ENCODE measurements around the gene ST8SIA1.

ST8SIA1 gene

GRCh38 chr12:22230280-22230794, 104.2 kb downstream of the ST8SIA1 start:
- DNase-seq: no peak

- no peak for DNase-seq
Observed at GRCh38 chr12:22229652-22230279, 104.7 kb downstream of the ST8SIA1 start.

- no peak for DNase-seq
Observed at GRCh38 chr12:22228022-22228875, 106.3 kb downstream of the ST8SIA1 start.

- no peak for DNase-seq
Observed at GRCh38 chr12:22223356-22223755, 111.2 kb downstream of the ST8SIA1 start.

- DNase-seq: no peak
Observed at GRCh38 chr12:22217556-22217955, 117.0 kb downstream of the ST8SIA1 start.

- no peak for DNase-seq
Observed at GRCh38 chr12:22215467-22216253, 118.8 kb downstream of the ST8SIA1 start.

- DNase-seq: no peak
Observed at GRCh38 chr12:22211128-22211527, 123.4 kb downstream of the ST8SIA1 start.

GRCh38 chr12:22209422-22209821, 125.1 kb downstream of the ST8SIA1 start:
- DNase-seq: no peak

GRCh38 chr12:22206111-22206728, 128.3 kb downstream of the ST8SIA1 start:
- DNase-seq: no peak

GRCh38 chr12:22204391-22204790, 130.1 kb downstream of the ST8SIA1 start:
- no peak for DNase-seq

GRCh38 chr12:22202847-22203246, 131.7 kb downstream of the ST8SIA1 start:
- DNase-seq: no peak

GRCh38 chr12:22201101-22201500, 133.4 kb downstream of the ST8SIA1 start:
- DNase-seq: no peak

- no peak for DNase-seq
Observed at GRCh38 chr12:22196236-22196635, 138.3 kb downstream of the ST8SIA1 start.

- no peak for DNase-seq
Observed at GRCh38 chr12:22190969-22191368, 143.5 kb downstream of the ST8SIA1 start.

GRCh38 chr12:22188431-22188830, 146.1 kb downstream of the ST8SIA1 start:
- DNase-seq: no peak

GRCh38 chr12:22180705-22181104, 153.8 kb downstream of the ST8SIA1 start:
- no peak for DNase-seq

GRCh38 chr12:22173177-22173576, 161.3 kb downstream of the ST8SIA1 start:
- no peak for DNase-seq

- no peak for DNase-seq
Observed at GRCh38 chr12:22172501-22172900, 162.0 kb downstream of the ST8SIA1 start.

GRCh38 chr12:22169376-22169775, 165.1 kb downstream of the ST8SIA1 start:
- DNase-seq: no peak

GRCh38 chr12:22164139-22164538, 170.4 kb downstream of the ST8SIA1 start:
- DNase-seq: peak; percentile 50

- DNase-seq: peak; percentile 45
Observed at GRCh38 chr12:22163594-22163993, 170.9 kb downstream of the ST8SIA1 start.

- DNase-seq: peak; percentile 34
Observed at GRCh38 chr12:22160396-22161003, 174.0 kb downstream of the ST8SIA1 start.

All from CD4-positive, alpha-beta T cell treated with Interleukin-4 for 4 hours (primary cell).